ENCODE measurements around the gene CHRD.

The CHRD gene

DNA sequence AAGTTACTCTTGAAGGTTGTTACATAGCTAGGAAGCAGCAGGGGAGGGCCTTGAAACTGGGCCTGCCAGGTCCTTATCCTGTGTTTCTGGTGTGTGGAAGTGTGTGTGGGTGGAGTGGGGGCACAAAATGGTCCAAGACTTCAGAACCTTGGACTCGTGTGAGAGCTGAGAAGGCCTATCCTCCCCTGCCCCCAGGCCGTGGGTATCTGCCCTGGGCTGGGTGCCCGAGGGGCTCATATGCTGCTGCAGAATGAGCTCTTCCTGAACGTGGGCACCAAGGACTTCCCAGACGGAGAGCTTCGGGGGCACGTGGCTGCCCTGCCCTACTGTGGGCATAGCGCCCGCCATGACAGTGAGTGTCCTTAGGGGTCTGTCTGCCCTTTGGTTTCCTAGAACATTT lies 4.5 kb downstream of the CHRD start:
- DNase-seq = no peak

GRCh38 chr3:184384856-184385422 lies 5.1 kb downstream of the CHRD start:
- no peak for DNase-seq

GRCh38 chr3:184386047-184386806 lies 6.4 kb downstream of the CHRD start:
- DNase-seq = no peak

DNA sequence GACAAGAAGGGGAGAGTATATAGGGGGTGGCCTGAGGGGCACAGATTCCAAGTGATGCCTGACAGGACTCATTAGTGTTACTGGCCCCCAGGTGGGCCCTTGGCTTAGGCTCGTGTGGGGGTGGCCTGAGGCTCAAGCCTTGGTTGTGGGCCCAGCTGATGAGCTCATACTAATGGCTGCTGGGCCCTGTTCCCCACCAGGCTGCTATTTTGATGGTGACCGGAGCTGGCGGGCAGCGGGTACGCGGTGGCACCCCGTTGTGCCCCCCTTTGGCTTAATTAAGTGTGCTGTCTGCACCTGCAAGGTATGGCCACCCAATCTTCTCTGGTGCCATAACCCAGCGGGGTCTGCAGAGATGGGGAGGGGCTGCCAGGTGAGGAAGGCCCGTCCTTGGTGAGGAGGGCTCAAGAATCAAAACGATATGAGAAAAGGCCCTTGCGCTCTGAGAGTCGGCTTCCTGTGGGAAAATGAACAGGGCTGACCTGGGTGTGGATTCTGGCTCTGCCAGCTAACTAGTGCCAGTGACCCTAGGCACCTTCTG lies 7.4 kb downstream of the CHRD start:
- no peak for DNase-seq

GRCh38 chr3:184388164-184388935 lies 8.5 kb downstream of the CHRD start:
- no peak for DNase-seq

DNA sequence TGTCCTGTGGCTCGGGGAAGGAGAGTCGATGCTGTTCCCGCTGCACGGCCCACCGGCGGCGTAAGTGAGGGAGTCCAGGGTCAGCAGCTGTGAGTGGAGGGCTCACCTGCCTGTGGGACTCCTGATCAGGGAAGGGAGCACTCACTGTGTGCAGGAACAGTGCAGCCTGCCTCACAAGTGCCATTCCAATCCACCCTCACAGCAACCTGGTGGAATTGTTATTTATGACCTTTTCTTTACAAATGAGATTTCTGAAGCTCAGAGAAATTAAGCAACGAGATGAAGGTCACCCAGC lies 9.0 kb downstream of the CHRD start:
- no peak for DNase-seq

- no peak for DNase-seq
Observed at GRCh38 chr3:184389384-184389783, 9.5 kb downstream of the CHRD start.

DNA sequence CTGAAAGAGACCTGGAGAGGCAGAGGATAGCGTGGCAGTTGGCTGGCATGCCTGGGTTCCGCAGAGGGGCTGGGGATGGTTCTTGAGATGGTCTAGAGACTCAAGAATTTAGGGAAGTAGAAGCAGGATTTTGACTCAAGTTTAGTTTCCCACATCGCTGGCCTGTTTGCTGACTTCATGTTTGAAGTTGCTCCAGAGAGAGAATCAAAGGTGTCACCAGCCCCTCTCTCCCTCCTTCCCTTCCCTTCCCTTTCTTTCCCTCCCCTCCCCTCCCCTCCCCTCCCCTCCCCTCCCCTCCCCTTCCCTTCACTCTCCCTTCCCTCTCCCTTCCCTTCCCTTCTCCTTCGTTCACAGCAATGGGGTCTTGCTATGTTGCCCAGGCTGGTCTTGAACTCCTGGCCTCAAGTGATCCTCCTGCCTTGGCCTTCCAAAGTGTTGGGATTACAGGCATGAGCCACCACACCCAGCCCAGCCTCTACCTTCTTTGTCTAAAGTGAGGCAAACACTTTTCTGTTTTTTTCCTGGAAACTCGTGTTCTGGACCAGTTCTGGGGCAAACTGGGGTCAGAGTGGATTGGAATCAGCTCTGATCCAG lies 10.2 kb downstream of the CHRD start:
- DNase-seq = no peak

DNA sequence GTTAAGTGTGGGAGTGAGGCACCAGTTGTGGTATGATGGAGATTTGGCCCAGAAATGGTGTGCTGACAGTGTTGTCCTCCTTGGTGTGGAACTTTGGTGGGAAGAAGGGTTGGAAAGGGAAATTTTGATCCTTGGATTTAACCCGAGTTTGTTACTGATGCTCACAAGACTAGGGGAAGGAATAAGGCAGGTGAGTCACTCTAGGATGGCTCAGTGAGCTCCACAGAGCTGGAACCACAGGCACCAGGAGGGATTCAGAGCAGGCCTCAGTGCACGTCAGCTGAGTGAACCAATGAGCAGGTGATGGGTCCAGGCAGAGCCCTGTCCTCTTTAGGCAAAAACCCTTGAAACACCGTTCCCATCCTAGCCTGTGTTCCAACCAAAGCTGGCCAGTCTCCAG lies 11.4 kb downstream of the CHRD start:
- DNase-seq = no peak

GRCh38 chr3:184395320-184395660 lies 15.4 kb downstream of the CHRD start:
- DNase-seq = no peak

- no peak for DNase-seq
Observed at GRCh38 chr3:184399410-184399809, 19.6 kb downstream of the CHRD start.

DNA sequence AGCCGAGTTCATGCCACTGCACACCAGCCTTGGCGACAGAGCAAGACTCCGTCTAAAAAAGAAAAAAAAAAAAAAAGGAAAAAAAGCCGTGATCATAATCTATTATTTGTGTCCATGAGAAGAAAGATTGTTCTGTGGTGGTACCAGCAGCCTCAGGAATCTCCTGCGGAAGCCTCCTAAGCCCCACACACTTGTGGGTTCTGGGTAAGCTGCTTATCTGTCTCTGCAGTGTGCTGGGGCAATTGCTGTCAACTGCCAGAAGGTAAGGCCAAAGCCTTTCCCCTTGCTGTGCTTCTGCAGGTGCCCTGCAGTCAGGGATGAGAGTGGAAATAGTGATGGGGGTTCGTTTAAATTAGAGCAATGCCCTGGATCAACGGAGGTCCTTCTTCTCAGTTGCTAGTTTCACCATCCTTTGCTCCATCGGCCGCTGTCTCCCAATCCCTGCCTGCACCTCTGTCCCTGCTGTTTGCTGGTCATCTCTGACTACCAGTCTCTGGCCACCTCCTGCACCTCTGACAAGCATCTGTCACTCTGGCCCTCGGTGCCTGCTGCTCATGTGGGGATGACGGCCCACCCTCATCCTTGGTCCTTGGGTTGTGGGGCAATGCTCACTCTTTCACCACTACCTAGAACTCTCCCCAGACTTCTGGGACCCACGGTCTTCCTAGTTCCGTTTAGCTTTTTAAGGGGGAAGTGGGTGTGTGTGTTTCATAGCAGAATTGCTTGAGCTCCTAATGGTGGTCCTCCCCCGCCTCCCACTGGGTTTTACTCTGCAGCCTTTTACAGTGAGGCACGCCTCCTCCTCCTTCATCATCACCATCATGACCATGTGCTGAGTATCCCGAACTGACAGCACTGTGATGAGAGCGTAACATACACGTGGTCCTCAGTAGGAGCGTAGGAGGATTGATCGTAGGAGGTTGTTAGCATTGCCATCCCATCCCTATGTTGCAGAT lies 25.5 kb downstream of the CHRD start:
- DNase-seq = no peak

DNA sequence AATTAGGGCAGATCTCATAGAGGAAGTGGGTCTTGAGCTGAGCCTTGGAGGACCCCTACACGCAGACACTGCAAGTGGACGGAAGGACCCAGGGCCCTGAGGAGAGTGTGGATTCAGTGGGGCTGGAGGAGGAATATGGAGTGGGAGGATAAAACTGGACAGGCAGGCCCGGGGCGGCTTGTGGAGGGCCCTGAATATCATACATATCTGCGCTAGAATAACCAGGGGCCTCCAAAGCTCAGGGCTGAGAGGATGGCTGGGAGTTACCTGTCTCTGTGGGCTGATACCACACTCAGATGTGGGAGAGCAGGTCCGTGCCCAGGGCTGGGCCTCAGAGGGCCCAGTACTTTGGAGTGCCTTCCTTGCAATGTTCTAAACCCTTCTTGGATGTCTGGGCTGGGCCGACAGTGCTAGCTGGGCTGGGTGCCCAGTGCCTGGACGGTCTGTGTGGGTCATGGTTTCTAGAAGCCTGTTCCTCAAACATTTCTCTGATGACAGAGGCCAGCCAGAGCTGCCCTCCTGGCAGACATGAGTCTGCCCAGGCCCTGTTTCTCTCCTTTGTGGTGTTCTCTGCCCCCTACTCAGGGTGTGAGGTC lies 29.6 kb downstream of the CHRD start:
- DNase-seq = no peak

DNA sequence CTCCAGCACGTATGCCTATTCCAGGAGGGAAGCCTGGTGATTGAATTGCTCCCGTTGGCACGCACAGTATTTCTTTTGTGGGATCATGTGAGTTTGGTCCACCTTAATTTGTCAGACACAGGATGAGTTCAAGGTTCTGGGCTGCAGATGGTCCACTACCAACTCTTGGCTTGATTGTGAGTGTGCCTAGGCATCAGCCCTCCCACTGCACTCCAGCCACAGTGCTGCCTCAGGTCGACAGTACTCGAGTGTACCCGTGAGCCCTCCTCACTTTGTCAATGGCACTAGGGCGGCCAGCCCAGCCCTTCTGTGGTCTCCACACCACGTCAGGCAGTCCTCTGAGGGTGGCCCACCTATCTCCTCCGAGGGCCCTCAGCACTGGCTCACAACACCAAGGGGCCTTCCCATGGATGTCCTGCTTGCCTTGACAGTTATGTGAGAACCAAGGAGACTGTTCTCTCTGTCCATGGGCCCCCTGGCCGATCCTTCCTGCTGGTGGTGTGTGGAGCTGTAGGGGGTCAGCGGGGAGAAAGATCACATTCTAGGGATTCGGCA lies 30.2 kb downstream of the CHRD start:
- DNase-seq = no peak

DNA sequence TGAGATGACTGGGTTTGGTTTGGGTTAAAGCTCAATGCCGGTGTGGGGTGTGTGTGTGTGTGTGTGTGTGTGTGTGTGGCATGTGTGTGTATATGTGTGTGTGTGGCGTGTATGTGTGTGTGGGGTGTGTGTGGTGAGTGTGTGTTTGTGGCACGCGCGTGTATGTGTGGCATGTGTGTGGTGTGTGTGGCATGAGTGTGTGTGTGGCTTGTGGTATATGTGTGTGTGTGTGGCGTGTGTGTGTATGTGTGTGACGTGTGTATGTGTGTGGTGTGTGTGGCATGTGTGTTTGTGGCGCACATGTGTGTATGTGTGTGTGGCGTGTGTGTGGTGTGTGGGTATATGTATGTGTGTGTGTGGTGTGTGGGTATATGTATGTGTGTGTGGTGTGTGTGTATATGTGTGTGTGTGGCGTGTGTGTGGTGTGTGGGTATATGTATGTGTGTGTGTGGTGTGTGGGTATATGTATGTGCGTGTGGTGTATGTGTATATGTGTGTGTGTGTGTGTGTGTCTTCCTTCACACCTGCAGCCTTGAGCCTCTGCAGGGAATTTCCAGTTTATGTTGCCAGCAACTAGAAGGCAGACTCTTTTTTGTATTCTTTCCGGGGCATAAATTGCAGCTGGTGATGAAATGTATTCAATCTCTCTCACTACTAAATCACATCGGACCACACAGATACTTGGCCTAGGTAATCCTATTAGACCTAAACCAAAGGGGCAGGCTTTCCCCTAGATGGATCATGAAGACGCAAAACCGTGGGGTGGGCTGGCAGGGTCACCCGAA lies 34.8 kb downstream of the CHRD start:
- DNase-seq = no peak

GRCh38 chr3:184415203-184415490 lies 35.3 kb downstream of the CHRD start:
- no peak for DNase-seq

GRCh38 chr3:184417619-184418327 lies 37.9 kb downstream of the CHRD start:
- no peak for DNase-seq

DNA sequence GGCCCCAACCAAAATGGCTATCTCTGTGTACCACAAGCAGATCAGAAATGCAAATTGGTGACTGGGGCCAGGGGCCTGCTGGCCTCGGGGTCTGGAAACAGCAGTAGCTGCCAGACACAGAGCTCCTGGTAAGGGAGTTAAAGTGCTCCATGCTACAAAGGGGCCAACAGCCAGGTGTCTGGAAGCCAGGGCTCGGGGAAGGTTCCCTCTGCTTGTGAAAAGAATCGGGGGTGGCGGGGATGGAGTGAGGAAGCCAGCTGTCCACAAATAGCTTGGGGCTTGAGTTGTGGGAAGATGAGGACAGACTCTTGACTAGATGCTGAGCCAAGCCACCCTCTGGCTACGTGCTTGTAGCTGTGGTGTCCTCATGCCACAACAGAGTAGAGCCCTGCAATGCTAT lies 39.3 kb downstream of the CHRD start:
- no peak for DNase-seq

GRCh38 chr3:184423561-184423960 lies 43.7 kb downstream of the CHRD start:
- no peak for DNase-seq

DNA sequence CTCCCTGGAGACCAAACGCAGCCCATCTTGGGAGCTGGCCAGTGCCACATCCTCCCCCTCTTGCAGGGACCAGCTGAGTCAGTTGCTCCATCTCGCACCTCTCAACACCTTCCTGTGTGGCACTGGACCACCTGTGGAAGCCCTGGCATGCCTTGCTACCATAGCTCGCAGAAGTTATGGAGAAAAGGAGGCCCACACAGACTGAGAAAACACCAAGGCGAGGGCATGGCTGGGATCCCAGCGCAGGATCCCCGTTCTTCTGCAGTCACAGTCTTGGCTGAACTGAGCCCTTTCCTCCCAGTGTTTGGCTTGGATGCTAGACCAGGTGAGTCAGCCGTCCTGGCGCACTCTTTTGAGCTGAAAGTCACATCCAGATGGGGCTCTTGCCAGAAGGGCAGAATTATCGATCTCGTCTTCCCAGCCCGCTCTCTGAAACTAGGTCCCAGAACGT lies 46.9 kb downstream of the CHRD start:
- DNase-seq = no peak

All from NCI-H2081 treated with DMSO at 0.1 percent for 48 hours (cell line).